HEK293 (cell line): ENCODE data around the gene CHST5.
"Not testable (repeated sequence)": the region's sequence is repeated elsewhere in the genome, so short reads cannot be mapped to it uniquely, and the experiment has no call there.

ENCODE experiments used
- BCL11A ChIP-seq: fragments of 450-650 bp; formaldehyde crosslinking; IDR thresholded peaks from 2 replicates; pipeline ENCODE4 v1.5.1; 2016; ENCODE audit warnings: low read depth, missing biosample characterization, missing genetic modification characterization
- CTCF ChIP-seq: fragments of 450-650 bp; formaldehyde crosslinking; IDR thresholded peaks from 2 replicates; pipeline ENCODE4 v1.5.1; 2016; ENCODE audit warnings: missing biosample characterization, missing genetic modification characterization
- TCF7L2 ChIP-seq: IDR thresholded peaks from 2 replicates; pipeline ENCODE4 v1.6.1; 2011; ENCODE audit warnings: low read depth, mild to moderate bottlenecking, inconsistent platforms, low read length, moderate library complexity, borderline replicate concordance
- ZNF239 ChIP-seq: fragments of 450-650 bp; formaldehyde crosslinking; IDR thresholded peaks from 2 replicates; pipeline ENCODE4 v1.5.1; 2016; ENCODE audit warnings: missing biosample characterization, missing genetic modification characterization

GRCh38 chr16:75538882-75539565 is 3.1 kb upstream of the CHST5 start:
- TF ChIP-seq TCF7L2; CTCF (tag by site-specific recombination); BCL11A (tag by site-specific recombination); ZNF239 (tag by site-specific recombination): not testable (repeated sequence)
